HG02623 (cell line): Measurements from ENCODE around the gene ZC2HC1C.
A peak's percentile ranks its signal among the peaks of the same experiment; 100 is the strongest.
"Not testable (repeated sequence)": the region's sequence is repeated elsewhere in the genome, so short reads cannot be mapped to it uniquely, and the experiment has no call there.

Experiments
- ATAC-seq: cut with Tn5 transposase; IDR thresholded peaks from one replicate; pipeline ENCODE4 v1.9.1; 2021; ENCODE audit warnings: moderate library complexity; ENCODE audit not compliant: unreplicated experiment

The ZC2HC1C gene

DNA sequence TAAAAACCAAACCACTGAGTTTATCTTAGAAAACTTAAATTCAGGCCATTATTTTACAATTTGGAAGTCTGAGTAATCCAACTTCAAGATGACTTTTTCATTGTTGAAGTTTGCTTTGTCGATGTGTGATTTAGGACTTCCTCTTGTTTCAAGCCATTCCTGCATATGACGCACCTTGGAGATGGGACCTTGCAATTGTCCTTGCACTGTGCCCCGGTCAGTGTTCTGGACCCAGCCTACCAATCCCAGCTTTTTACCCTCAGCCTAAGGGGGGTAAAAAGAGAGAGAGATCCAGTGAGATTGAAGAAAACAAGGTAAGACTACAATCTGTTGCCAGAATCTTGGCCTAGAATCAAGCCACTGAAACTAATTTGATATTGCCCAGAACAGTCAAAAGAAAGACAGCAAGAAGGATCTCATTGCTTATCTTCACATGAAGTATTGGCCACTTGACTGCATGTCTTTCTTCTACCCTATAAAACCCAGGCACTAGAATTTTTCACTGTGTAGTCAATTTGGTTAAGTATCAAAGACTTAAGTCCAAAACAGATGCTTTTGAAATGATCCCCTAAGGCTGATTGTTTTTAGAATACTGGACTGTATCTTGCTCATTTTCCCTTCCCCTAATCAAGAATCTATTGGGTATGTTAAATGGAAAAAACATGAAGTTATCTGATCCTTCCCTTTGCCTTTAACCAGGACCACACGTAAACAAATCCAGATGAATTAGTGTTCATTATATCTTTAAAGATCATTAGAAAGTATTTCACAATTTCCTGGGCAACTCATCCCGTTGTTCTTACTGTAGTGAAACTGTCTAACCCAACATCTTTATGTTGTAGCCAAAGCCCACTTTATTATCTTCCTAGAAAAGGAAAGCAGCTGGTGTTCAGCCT, 15.8 kb upstream of the ZC2HC1C start:
- no peak for ATAC-seq

GRCh38 chr14:75054421-75054820, 15.0 kb upstream of the ZC2HC1C start:
- no peak for ATAC-seq

- ATAC-seq, result no peak
Measured at GRCh38 chr14:75059642-75060041, 9.8 kb upstream of the ZC2HC1C start.

GRCh38 chr14:75060420-75060819, 9.0 kb upstream of the ZC2HC1C start:
- ATAC-seq, result no peak

- ATAC-seq, result no peak
Measured at GRCh38 chr14:75063013-75063412, 6.4 kb upstream of the ZC2HC1C start.

- peak; percentile 98 for ATAC-seq
Measured at GRCh38 chr14:75063491-75064204, 5.8 kb upstream of the ZC2HC1C start, which contains the start of gene ACYP1. Gene ACYP1, minus strand, starts transcription at chr14:75064024. Its CDS starts 471 bp downstream, at chr14:75063553.

GRCh38 chr14:75064205-75064567, 5.3 kb upstream of the ZC2HC1C start:
- ATAC-seq, result peak; percentile 8

DNA sequence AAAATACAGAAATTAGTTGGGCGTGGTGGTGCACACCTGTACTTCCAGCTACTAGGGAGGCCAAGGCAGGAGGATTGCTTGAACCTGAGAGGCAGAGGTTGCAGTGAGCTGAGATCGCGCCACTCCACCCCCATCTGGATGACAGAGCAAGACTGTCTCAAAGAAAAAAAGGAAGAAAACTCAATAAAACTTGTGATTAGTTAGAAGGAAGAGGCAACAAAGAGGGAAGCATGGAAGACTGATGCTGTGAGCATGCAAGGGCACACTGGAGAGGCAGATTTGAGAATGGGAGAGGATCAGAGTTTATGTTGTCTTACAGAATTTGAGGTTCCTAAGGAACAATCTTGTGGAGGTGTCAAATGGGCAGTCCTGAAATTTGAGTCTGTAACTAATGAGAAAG, 2.8 kb upstream of the ZC2HC1C start:
- no peak for ATAC-seq

DNA sequence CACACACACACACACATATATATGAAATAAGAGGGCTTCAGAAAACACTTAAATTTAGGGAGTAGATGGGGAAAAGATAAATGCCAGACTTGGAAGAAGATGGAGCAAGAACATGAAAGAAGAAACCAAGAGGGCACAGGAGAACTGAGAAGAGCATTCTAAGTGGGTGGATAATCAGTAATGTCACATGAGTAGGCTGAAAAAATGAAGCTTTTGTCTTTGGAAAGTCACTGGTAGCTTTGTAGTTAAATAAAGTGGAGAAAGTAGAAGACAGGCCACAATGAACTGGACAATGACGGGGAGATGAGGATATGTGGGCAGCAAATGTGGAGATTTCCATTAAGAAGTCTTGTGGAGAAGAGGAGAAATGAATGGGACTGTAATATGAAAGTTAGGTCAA, 2.2 kb upstream of the ZC2HC1C start:
- ATAC-seq, result no peak

- ATAC-seq, result not testable (repeated sequence)
Measured at GRCh38 chr14:75067765-75068164, 1.7 kb upstream of the ZC2HC1C start.

DNA sequence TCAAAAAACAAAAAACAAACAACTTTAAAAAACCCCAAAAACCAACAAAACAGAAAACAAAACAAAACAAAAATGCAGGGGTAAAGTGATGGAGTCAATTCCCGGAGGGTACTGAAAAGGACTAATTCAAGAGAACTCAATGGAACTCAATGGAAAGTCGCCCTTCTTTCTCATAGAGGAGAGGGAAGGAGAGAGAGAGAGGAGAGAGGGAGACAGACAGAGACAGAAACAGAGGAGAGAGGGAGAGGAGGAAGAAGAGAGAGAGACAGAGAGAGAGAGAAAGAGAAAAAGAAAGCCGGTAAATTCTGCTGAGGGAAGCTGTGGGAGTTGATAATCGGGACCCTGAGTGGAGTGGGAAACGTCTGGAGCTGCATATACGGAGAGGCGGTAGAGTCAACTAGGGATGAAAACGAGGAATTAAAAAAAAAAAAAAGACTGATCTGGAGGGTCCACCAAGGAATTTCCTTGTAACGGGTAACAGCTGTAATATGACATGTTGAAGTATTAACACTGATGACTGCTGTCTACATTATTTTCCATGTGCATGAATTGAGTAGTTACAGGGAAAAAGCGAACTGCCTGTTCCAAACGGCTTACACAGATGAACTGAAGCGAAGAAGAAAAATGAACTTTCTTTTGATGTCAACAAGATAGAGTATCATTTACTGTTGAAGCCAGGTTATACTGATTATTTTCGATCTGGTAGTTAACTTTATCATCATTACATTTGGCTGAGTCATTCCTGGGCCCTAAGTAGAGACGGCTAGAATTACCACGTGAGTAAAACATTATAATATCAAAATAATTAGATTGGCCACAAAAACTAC, 934 bp upstream of the ZC2HC1C start:
- ATAC-seq, result no peak

GRCh38 chr14:75069811-75070145, 337 bp downstream of the ZC2HC1C start:
- no peak for ATAC-seq

DNA sequence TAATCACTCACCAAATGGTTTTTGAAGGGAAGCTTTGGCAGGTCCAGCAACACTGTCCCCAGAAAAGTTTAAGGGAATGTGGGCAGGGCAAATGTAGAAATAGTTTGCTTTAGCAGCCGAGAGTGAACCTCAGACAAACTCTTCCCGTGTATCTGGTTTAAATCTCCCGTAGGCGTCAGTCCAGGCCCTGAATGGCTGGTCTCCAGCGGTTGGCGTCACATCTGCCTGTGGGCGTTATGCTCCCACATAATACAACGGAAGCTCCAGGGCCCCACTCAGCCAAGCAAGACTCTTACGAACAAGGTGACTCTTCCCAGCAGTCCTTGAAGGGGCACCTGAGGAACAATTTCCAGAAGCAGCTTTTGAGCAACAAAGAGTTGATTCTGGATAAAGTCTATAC, 942 bp downstream of the ZC2HC1C start:
- no peak for ATAC-seq

DNA sequence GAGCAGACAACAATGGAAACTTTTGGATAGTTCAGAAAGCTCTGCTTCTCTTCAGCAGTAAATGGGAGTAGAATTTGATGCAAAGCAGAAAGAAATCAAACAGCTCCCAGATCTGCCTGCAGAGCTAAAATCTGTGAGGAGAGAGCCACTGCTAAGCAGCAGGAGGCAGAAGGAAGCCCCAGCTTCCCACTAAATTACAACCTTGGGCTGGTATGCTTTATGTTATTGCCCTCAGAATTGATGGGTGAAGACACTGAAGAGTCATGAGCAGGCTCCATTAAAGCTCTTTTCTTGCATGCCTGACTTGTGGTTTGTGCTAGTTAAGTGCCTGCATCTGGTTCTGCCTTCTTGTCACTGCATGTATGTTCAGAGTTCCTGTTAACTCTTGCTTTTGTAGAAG, 8.4 kb downstream of the ZC2HC1C start:
- no peak for ATAC-seq

DNA sequence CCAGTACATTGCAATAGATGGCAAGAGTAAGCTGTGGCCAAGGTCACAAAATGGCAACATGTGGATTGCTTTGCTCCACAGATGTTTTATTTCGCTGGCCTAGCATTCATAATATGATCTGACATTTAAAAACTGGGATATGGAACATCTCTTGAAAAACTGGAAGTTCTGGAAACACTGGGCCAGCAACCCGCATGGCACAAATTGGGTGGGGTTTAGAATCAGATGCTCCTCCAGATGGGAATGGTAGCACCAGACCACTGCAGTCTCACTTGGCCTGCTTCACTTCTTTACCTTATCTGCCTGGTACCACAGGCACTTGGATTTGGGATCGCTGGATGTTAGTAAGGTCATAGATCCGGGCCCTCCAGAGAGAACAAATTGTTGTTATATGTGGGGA, 10.1 kb downstream of the ZC2HC1C start:
- no peak for ATAC-seq

GRCh38 chr14:75081660-75082229, 12.3 kb downstream of the ZC2HC1C start:
- ATAC-seq, result no peak

GRCh38 chr14:75083271-75083670, 13.8 kb downstream of the ZC2HC1C start:
- ATAC-seq, result no peak

DNA sequence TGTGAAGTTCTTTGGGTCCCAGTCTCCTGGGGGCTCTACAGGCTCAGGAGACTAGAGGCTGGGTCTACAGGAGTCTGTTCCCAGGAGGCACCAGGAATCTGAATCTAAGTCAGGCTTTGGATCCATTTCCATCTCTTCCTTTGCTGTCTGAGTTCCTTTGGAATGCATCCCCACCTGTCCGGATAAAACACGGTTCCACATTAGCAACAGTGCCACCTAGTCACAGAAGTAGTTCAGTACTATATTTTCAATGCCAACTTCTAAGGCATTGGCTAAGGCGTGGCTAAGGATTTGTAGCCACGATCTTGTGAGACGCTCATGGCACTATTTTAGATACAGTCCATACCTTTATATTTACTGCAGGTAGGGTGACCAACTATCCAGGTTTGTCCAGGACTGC, 15.1 kb downstream of the ZC2HC1C start:
- no peak for ATAC-seq

- no peak for ATAC-seq
Measured at GRCh38 chr14:75088153-75088552, 18.7 kb downstream of the ZC2HC1C start.

DNA sequence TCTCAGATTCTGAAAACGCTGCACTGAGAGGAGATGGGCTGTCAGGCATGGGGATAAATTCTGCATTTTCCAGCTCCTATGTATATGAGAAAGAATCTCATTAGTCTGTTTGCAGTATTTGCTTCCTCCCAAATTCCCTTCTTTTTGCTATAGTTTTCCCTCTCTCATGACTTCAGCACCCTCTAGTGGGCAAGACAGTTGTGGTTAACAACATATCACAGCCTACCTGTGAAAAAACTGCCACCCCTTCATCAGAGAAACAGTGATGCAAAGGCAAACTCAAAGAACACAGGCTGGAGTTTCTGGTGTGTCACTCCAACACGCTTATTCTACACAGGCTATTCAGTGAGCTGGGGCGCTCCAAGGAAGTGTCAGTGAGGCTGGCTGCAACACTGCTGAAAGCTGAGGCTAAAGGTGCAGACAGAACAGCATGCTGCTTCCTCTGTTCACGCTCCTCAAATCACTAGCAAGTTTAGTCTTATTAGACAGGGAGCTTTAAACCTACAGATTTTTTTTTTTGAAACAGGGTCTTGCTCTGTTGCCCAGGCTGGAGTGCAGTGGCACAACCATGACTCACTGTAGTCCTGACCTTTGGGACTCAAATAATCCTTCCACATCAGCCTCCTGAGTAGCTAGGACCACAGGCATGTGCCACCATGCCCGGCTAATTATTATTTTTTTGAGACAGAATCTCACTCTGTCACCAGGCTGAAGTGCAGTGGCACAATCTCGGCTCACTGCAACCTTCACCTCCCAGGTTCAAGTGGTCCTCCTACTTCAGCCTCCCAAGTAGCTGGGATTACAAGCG, 19.3 kb downstream of the ZC2HC1C start:
- ATAC-seq, result no peak
